K562 (cell line): ENCODE results near the gene DARS1. TPM values are rescaled to one million over a fixed set of nuclear protein-coding genes. Genes with fewer than 3 reads are reported as not detected.

Experiments
- ATAC-seq: fragments of 200-7000 bp; cut with Tn5 transposase; 3 replicates; pipeline ENCODE4 v1.9.1; 2020; ENCODE audit warnings: moderate library complexity
- BruUV-seq: library from RNA; stranded (reverse); fragments of 400-500 nt; replicated peaks from 2 replicates; lab custom pipeline; 2021; lab: Mats Ljungman, UMichigan
- CTCF ChIA-PET: fragments of 300-600 bp; formaldehyde crosslinking; extraction: SDS; loops from one replicate; lab custom pipeline; 2021; ENCODE audit warnings: low intra/inter-chr PET ratio; lab: Yijun Ruan, JAX
- POLR2A ChIA-PET: fragments of 300-600, 350-650 bp; sonication (Branson Sonifier 250); formaldehyde crosslinking; extraction: SDS; loops from one replicate; lab custom pipeline; 2021; ENCODE audit warnings: antibody characterized with exemption, inconsistent platforms; lab: Yijun Ruan, JAX
- DNase-seq, 4 experiments: peaks; one replicate each; pipeline versions ENCODE4 v3.0.0 to v3.0.0-alpha.2; 2011 to 2018; ENCODE audit warnings: low spot score in 3 of 4, mixed read lengths in 3 of 4; ENCODE audit errors: extremely low read depth in 1 of 4
- FAIRE-seq: peaks from 2 replicates; lab custom pipeline; 2011; peaks lifted over from hg19 to GRCh38; lab: Jason Lieb, UNC
- H2AFZ ChIP-seq: 2 replicates; pipeline ENCODE4 v1.6.0; 2011; ENCODE audit warnings: low read depth, low read length, control low read depth, inconsistent platforms
- H3K27ac ChIP-seq: fragments of 200-600 bp; 3 replicates; pipeline ENCODE4 v1.8.0; 2011; ENCODE audit warnings: low read depth, mild to moderate bottlenecking, control low read depth, inconsistent platforms, low read length, moderate library complexity, mixed read lengths; ENCODE audit errors: extremely low read depth
- H3K27me3 ChIP-seq, 2 experiments: fragments of 300-600 bp in 1 of 2; 2 replicates in 1 of 2; 3 replicates in 1 of 2; pipeline versions ENCODE4 v1.6.0 to v1.8.0; 2011; ENCODE audit warnings: inconsistent platforms in 2 of 2, low read length in 2 of 2, mild to moderate bottlenecking in 1 of 2, mixed read lengths in 1 of 2, moderate library complexity in 1 of 2; ENCODE audit not compliant: control insufficient read depth in 2 of 2, insufficient read depth in 2 of 2
- H3K36me3 ChIP-seq: fragments of 300-600 bp; 3 replicates; pipeline ENCODE4 v1.8.0; 2011; ENCODE audit warnings: mild to moderate bottlenecking, low read length, inconsistent platforms; ENCODE audit not compliant: control insufficient read depth, insufficient read depth
- H3K4me1 ChIP-seq, 2 experiments: fragments of 200-600 bp in 1 of 2; replicated peaks in 1 of 2; 2 replicates in 1 of 2; 3 replicates in 1 of 2; pipeline versions ENCODE4 v1.5.1 to v1.8.0; 2011; ENCODE audit warnings: inconsistent platforms in 2 of 2, low read length in 2 of 2, mild to moderate bottlenecking in 1 of 2, mixed read lengths in 1 of 2, moderate library complexity in 1 of 2; ENCODE audit not compliant: control insufficient read depth in 2 of 2, insufficient read depth in 2 of 2
- H3K4me2 ChIP-seq: 2 replicates; pipeline ENCODE4 v1.6.1; 2011; ENCODE audit warnings: low read length, control low read depth, inconsistent platforms, mixed read lengths; ENCODE audit not compliant: insufficient read depth
- H3K4me3 ChIP-seq: fragments of 200-600 bp; sonication (generic), shearing (Covaris generic); 2 replicates; pipeline ENCODE4 v1.5.1; 2016; ENCODE audit warnings: control low read depth, inconsistent platforms
- H3K79me2 ChIP-seq: fragments of 200-600 bp; 3 replicates; pipeline ENCODE4 v1.8.0; 2011; ENCODE audit warnings: low read length, inconsistent platforms; ENCODE audit not compliant: control insufficient read depth, insufficient read depth
- H3K9ac ChIP-seq, 2 experiments: 2 replicates each; pipeline versions ENCODE4 v1.6.0 to v1.6.1; 2011; ENCODE audit warnings: low read depth in 2 of 2, low read length in 2 of 2, control low read depth in 1 of 2, inconsistent platforms in 1 of 2, mild to moderate bottlenecking in 1 of 2, mixed read lengths in 1 of 2; ENCODE audit not compliant: insufficient read depth in 1 of 2
- H3K9me1 ChIP-seq: one replicate; pipeline ENCODE4 v1.6.0; 2011; ENCODE audit warnings: inconsistent platforms, mild to moderate bottlenecking, low read length, moderate library complexity; ENCODE audit not compliant: control insufficient read depth, insufficient read depth
- H3K9me3 ChIP-seq: replicated peaks from 2 replicates; pipeline ENCODE4 v1.5.1; 2011; ENCODE audit warnings: low read depth, low read length, inconsistent platforms; ENCODE audit not compliant: control insufficient read depth, insufficient read depth
- H4K20me1 ChIP-seq: replicated peaks from 2 replicates; pipeline ENCODE4 v1.6.1; 2011; ENCODE audit warnings: low read length, inconsistent platforms, mixed read lengths; ENCODE audit not compliant: control insufficient read depth, insufficient read depth
- ATF3 ChIP-seq, 2 experiments: fragments of 450-650 bp in 1 of 2; sonication (generic) in 1 of 2; formaldehyde crosslinking in 1 of 2; IDR thresholded peaks in 1 of 2; conservative IDR thresholded peaks in 1 of 2; 2 replicates each; pipeline versions ENCODE4 v1.6.1 to v1.8.1; 2016 to 2023; ENCODE audit warnings: mild to moderate bottlenecking in 2 of 2, moderate library complexity in 2 of 2, inconsistent platforms in 1 of 2, missing genetic modification reagents in 1 of 2
- CREB3 ChIP-seq: fragments of 450-650 bp; conservative IDR thresholded peaks from 2 replicates; pipeline ENCODE4 v1.6.1; 2016; ENCODE audit warnings: missing genetic modification characterization, low read depth, mild to moderate bottlenecking, missing compliant biosample characterization, moderate library complexity
- FOXJ3 ChIP-seq: sonication (generic); formaldehyde crosslinking; IDR thresholded peaks from 2 replicates; pipeline ENCODE4 v1.4.0; 2020; ENCODE audit warnings: mild to moderate bottlenecking, missing genetic modification reagents
- HDAC1 ChIP-seq, 2 experiments: fragments of 450-650 bp; IDR thresholded peaks; 2 replicates each; pipeline ENCODE4 v1.6.1; 2016 to 2017; ENCODE audit warnings: inconsistent platforms in 1 of 2, mild to moderate bottlenecking in 1 of 2, moderate library complexity in 1 of 2
- MAFF ChIP-seq: IDR thresholded peaks from 2 replicates; pipeline ENCODE4 v1.6.1; 2012; ENCODE audit warnings: low read length, improper control_type of control experiment
- WGBS: fragments of 100-300 bp; shearing (Covaris generic); methylation state at CpG from one replicate; pipeline ENCODE4 v1.1.6; 2016; ENCODE audit warnings: low coverage, mixed read lengths; ENCODE audit not compliant: insufficient coverage; ENCODE audit errors: missing lambda C conversion rate; 5-methylcytosine and 5-hydroxymethylcytosine counted together
- in situ Hi-C: fragments of 300-500 bp; cut with MboI; formaldehyde crosslinking; loops from 4 replicates; pipeline ENCODE4 v1.15.0; 2018; ENCODE audit warnings: inconsistent platforms, mixed read lengths
- intact Hi-C: fragments of 100-400 bp; cut with micrococcal nuclease; formaldehyde crosslinking; loops from 2 replicates; pipeline ENCODE4 v1.14.2; 2022
- polyA plus RNA-seq, 8 experiments: library from polyadenylated mRNA; depleted of rRNA in 4 of 8; stranded (reverse) in 5 of 8; unstranded in 3 of 8; fragments of >200 nt; fragmentation: Nextera tagmentation in 2 of 8; fragmentation: Illumina TruSeq in 1 of 8; extraction: Ambion mirVana in 2 of 8; extraction: Trizol in 1 of 8; gene quantifications; 2 replicates each; pipeline versions ENCODE4 v1.2.1 to v1.2.3, GENCODE V29; 2011 to 2014; ENCODE audit warnings: inconsistent platforms in 1 of 8, missing spikeins in 1 of 8
- total RNA-seq, 7 experiments: library from RNA; depleted of rRNA in 6 of 7; stranded (reverse); fragments of >200 nt in 6 of 7; fragmentation: Illumina TruSeq in 2 of 7; extraction: Trizol in 2 of 7; gene quantifications; 2 replicates each; pipeline versions ENCODE4 v1.2.1 to v1.2.3, GENCODE V29; 2011 to 2021; ENCODE audit warnings: low replicate concordance in 1 of 7

DARS1 gene
- total and polyA plus RNA-seq, 9 of the 15 experiments (the other 6 are each of a cell fraction or from before 2014, with no cell fraction given), result 91.5 to 239 (median 98.0) TPM

GRCh38 chr2:135898234-135898786, 87.1 kb downstream of the DARS1 start:
- Histone ChIP-seq H3K4me3 (no peak overlapping the region), H3K4me1 (peaks cover 5 to 17% of the 10 kb centered on the region in 2 experiments; a peak in 4 of 5 replicates), H3K27me3 (no peaks in the 10 kb centered on the region), H3K9me1 (no peaks in the 10 kb centered on the region), H3K9ac (no peak overlapping the region), H3K36me3 (no peaks in the 10 kb centered on the region), H3K4me2 (no peak overlapping the region), H2AFZ (no peak overlapping the region), H3K27ac (no peak overlapping the region), H3K9me3 (no peaks in the 10 kb centered on the region), H3K79me2 (no peaks in the 10 kb centered on the region), H4K20me1 (no peaks in the 10 kb centered on the region)
- 71% methylated on average over 3 of the region's 3 CpGs for WGBS
- intact Hi-C loops, result no loop called here
- FAIRE-seq (no peak), DNase-seq (no peak), ATAC-seq (no peak; the same call in 2 of the 3 replicates)
- no TSS peak for BruUV-seq
- CTCF ChIA-PET, result no interaction called here
- in situ Hi-C loops, result no loop called here
- POLR2A ChIA-PET, result no interaction called here
- TF ChIP-seq MAFF, result no peak
- TF ChIP-seq ATF3 (IDR thresholded peaks at IDR 0.05), result peak; percentile 57
- TF ChIP-seq ATF3 (CRISPR knock-in tag; conservative IDR thresholded peaks at IDR 0.05), result no peak
- no peak for TF ChIP-seq FOXJ3 (CRISPR knock-in tag)

- no peak for DNase-seq
- no TSS peak for BruUV-seq
Observed at GRCh38 chr2:135894930-135895329, 90.5 kb downstream of the DARS1 start.

More at GRCh38 chr2:135894930-135895329, 90.5 kb downstream of the DARS1 start:
- Histone ChIP-seq H3K9me3 (no peaks in the 10 kb centered on the region), H3K27ac (no peak overlapping the region), H2AFZ (no peak overlapping the region), H3K4me2 (no peak overlapping the region), H3K79me2 (no peaks in the 10 kb centered on the region), H4K20me1 (no peaks in the 10 kb centered on the region), H3K27me3 (no peaks in the 10 kb centered on the region), H3K4me3 (no peak overlapping the region), H3K9me1 (no peaks in the 10 kb centered on the region), H3K36me3 (no peaks in the 10 kb centered on the region), H3K9ac (no peak overlapping the region), H3K4me1 (peaks cover 5 to 18% of the 10 kb centered on the region in 2 experiments; a peak in 4 of 5 replicates)
- POLR2A ChIA-PET, result interaction anchor here (0.7 kb wide), 2 partner anchors 118 to 174 kb away, joined by 3 to 6 read pairs; no protein-coding TSS in a partner anchor
- FAIRE-seq, result peak; percentile 65
- TF ChIP-seq HDAC1 (IDR thresholded peaks at IDR 0.05), result no peak
- no peak for TF ChIP-seq CREB3 (tag)
- CTCF ChIA-PET, result no interaction called here
- in situ Hi-C loops (no loop called here), intact Hi-C loops (no loop called here)
- WGBS, result 56% methylated on average over 1 of the region's 1 CpG
- no peak for ATAC-seq
